Ovary (tissue), 9 donors: ENCODE data around the gene INSL3. TPM values are rescaled to one million over a fixed set of nuclear protein-coding genes. Genes with fewer than 3 reads are reported as not detected.

Source experiments
- DNase-seq, 5 donors: peaks; one replicate each; pipeline ENCODE4 v3.0.0-alpha.2; 2019 to 2020
- H3K27ac ChIP-seq, 2 donors: fragments of 200-600 bp; one replicate each; pipeline versions ENCODE4 v1.5.1 to v1.8.0; 2019 to 2022
- H3K27me3 ChIP-seq: fragments of 200-600 bp; one replicate; pipeline ENCODE4 v1.8.0; 2022
- H3K36me3 ChIP-seq: fragments of 200-600 bp; sonication (generic); one replicate; pipeline ENCODE4 v1.5.1; 2019
- H3K4me1 ChIP-seq: one replicate; pipeline ENCODE4 v1.8.1; 2013; ENCODE audit warnings: mild to moderate bottlenecking, moderate library complexity; ENCODE audit not compliant: insufficient read depth
- H3K4me3 ChIP-seq: fragments of 200-600 bp; sonication (generic); one replicate; pipeline ENCODE4 v1.5.1; 2017
- H3K9me3 ChIP-seq, 2 donors: fragments of 200-600 bp in 1 of 2; sonication (generic) in 1 of 2; one replicate each; pipeline versions ENCODE4 v1.5.1 to v1.8.1; 2013 to 2019; ENCODE audit warnings: mild to moderate bottlenecking in 1 of 2, moderate library complexity in 1 of 2
- CTCF ChIP-seq, 3 donors: fragments of 450-650 bp in 2 of 3; fragments of 200-600 bp in 1 of 3; IDR thresholded peaks; one replicate each; pipeline versions ENCODE4 v1.5.1 to v1.8.0; 2016 to 2022; ENCODE audit warnings: antibody characterized with exemption in 3 of 3, mild to moderate bottlenecking in 1 of 3
- EP300 ChIP-seq: sonication (generic); formaldehyde crosslinking; IDR thresholded peaks from one replicate; pipeline ENCODE4 v1.6.1; 2017; ENCODE audit warnings: antibody characterized with exemption
- POLR2A ChIP-seq: fragments of 450-650 bp; IDR thresholded peaks from one replicate; pipeline ENCODE4 v1.6.1; 2017; ENCODE audit warnings: antibody characterized with exemption, mild to moderate bottlenecking, moderate library complexity
- WGBS, 3 donors: extraction: QIAGEN DNeasy Blood & Tissue Kit in 1 of 3; methylation state at CpG; one replicate each; pipeline versions ENCODE4 v1.1.5 to v1.1.7; 2013 to 2017; 5-methylcytosine and 5-hydroxymethylcytosine counted together
- intact Hi-C, 4 donors: fragments of 100-400 bp; cut with DNase I; formaldehyde crosslinking; loops; one replicate each; pipeline versions ENCODE4 v1.11.0 to v1.15.1; 2022 to 2023
- polyA plus RNA-seq, 2 donors: library from polyadenylated mRNA; stranded (reverse); fragments of 200-250 nt in 1 of 2; fragments of 350-450 nt in 1 of 2; fragmentation: Illumina TruSeq in 1 of 2; extraction: RNeasy Lipid Tissue Mini Kit (QIAGEN cat#74804) in 1 of 2; gene quantifications; one replicate each; pipeline ENCODE4 v1.2.3, GENCODE V29; 2013 to 2014
- total RNA-seq, 7 donors: library from RNA; depleted of rRNA in 2 of 7; stranded (reverse); fragments of >200 nt in 2 of 7; fragmentation: NEBNext Ultra II Directional in 3 of 7; extraction: Animal tissue kit (Norgen Biotek cat#: 25700) in 3 of 7; gene quantifications; one replicate each; pipeline versions ENCODE4 v1.1.0 to v1.2.4, GENCODE V29; 2016 to 2023
- donor health status: DM: no; HTN: no; CAD: no; lungs with moderate emphysema.
- donor health status: DM: no; HTN: no; CAD: no.
- donor health status: Bipolar disorder and iron deficiency.
- donor health status: DM: yes; HTN: yes; CAD: no.
- donor health status: DM: no; HTN: no; CAD: no.
- donor health status: DM: yes; HTN: yes; CAD: no.

INSL3 gene
- total and polyA plus RNA-seq, 9 donors, result 0.38 to 121 (median 2.0) TPM; not detected in 1

GRCh38 chr19:17829855-17830566, 8.7 kb upstream of the INSL3 start:
- DNase-seq, result peak; percentile 88 to 93 (median 90)
- Histone ChIP-seq H3K36me3 (no peaks in the 10 kb centered on the region), H3K4me1 (peaks cover 2% of the 10 kb centered on the region), H3K4me3 (peak overlapping the region; percentile 31), H3K27me3 (no peaks in the 10 kb centered on the region), H3K9me3 (no peaks in the 10 kb centered on the region), H3K27ac (peak overlapping the region; percentile 26 to 88)
- TF ChIP-seq CTCF (IDR thresholded peaks at IDR 0.05), result no peak
- TF ChIP-seq POLR2A, result no peak
- no peak for TF ChIP-seq EP300
- 5 to 10% (median 7%) methylated on average over 27 to 29 of the region's 29 CpGs for WGBS, 3 donors
- intact Hi-C loops, result no loop called here

- no peak overlapping the region for H3K27ac ChIP-seq
- H3K4me3 ChIP-seq, result no peak overlapping the region
- no peaks in the 10 kb centered on the region for H3K36me3 ChIP-seq
- no peaks in the 10 kb centered on the region for H3K9me3 ChIP-seq
- TF ChIP-seq POLR2A (no peak), EP300 (no peak), CTCF (IDR thresholded peaks at IDR 0.05) (no peak)
- H3K27me3 ChIP-seq, result no peaks in the 10 kb centered on the region
- DNase-seq, result peak in 2 of 5 donors; percentile 26 to 40
- 68 to 77% (median 73%) methylated on average over 13 of the region's 13 CpGs for WGBS, 3 donors
- intact Hi-C loops, result no loop called here
- peaks cover 9% of the 10 kb centered on the region for H3K4me1 ChIP-seq
Measured at GRCh38 chr19:17826508-17827056, 5.3 kb upstream of the INSL3 start.

GRCh38 chr19:17824339-17824738, 3.0 kb upstream of the INSL3 start:
- no peak for TF ChIP-seq EP300
- TF ChIP-seq CTCF (IDR thresholded peaks at IDR 0.05), result no peak
- TF ChIP-seq POLR2A, result no peak
- H3K27ac ChIP-seq, result peak overlapping the region in 1 of 2 donors; percentile 46
- H3K4me1 ChIP-seq, result peaks cover 7% of the 10 kb centered on the region
- H3K27me3 ChIP-seq, result no peaks in the 10 kb centered on the region
- 5 to 11% (median 7%) methylated on average over 7 to 8 of the region's 8 CpGs for WGBS, 3 donors
- H3K9me3 ChIP-seq, result no peaks in the 10 kb centered on the region
- no peaks in the 10 kb centered on the region for H3K36me3 ChIP-seq
- intact Hi-C loops, result no loop called here
- peak in 4 of 5 donors; percentile 51 to 87 (median 74) for DNase-seq
- H3K4me3 ChIP-seq, result no peak overlapping the region

- TF ChIP-seq CTCF (IDR thresholded peaks at IDR 0.05) (no peak), POLR2A (no peak), EP300 (no peak)
- no peaks in the 10 kb centered on the region for H3K27me3 ChIP-seq
- WGBS, 3 donors, result 86 to 87% (median 87%) methylated on average over 13 of the region's 13 CpGs
- no peak overlapping the region for H3K4me3 ChIP-seq
- H3K4me1 ChIP-seq, result no peaks in the 10 kb centered on the region
- H3K9me3 ChIP-seq, result no peaks in the 10 kb centered on the region
- no peak overlapping the region for H3K27ac ChIP-seq
- intact Hi-C loops, result no loop called here
- no peaks in the 10 kb centered on the region for H3K36me3 ChIP-seq
- DNase-seq, result no peak
Measured at GRCh38 chr19:17817668-17818363, 3.5 kb downstream of the INSL3 start.
